Mesothelial cell of epicardium (in vitro differentiated cells): ENCODE measurements around the gene SRRM2. TPM values are rescaled to one million over a fixed set of nuclear protein-coding genes. Genes with fewer than 3 reads are reported as not detected.
A peak's percentile ranks its signal among the peaks of the same experiment; 100 is the strongest.

Experiments used
- DNase-seq, 2 experiments: peaks; one replicate each; pipeline ENCODE4 v3.0.0; 2021; ENCODE audit warnings: low spot score in 2 of 2; ENCODE audit not compliant: unreplicated experiment in 2 of 2
- H3K27ac Mint-ChIP-seq: 2 replicates; pipeline ENCODE4 v1.8.0; 2021; ENCODE audit warnings: mixed read lengths
- H3K27me3 Mint-ChIP-seq: 2 replicates; pipeline ENCODE4 v1.8.0; 2021; ENCODE audit warnings: low read depth, mixed read lengths
- H3K36me3 Mint-ChIP-seq: 2 replicates; pipeline ENCODE4 v1.8.0; 2021; ENCODE audit warnings: mixed read lengths
- H3K4me1 Mint-ChIP-seq: 2 replicates; pipeline ENCODE4 v1.8.0; 2021; ENCODE audit warnings: mixed read lengths
- H3K4me3 Mint-ChIP-seq: 2 replicates; pipeline ENCODE4 v1.8.0; 2021; ENCODE audit warnings: mild to moderate bottlenecking, moderate library complexity, mixed read lengths
- H3K9me3 Mint-ChIP-seq: 2 replicates; pipeline ENCODE4 v1.8.0; 2021; ENCODE audit warnings: mixed read lengths
- total RNA-seq: library from RNA; stranded (reverse); gene quantifications from 3 replicates; pipeline ENCODE4 v1.2.1, GENCODE V29; 2021
- TF ChIP-seq, protein P1 (sequence below): fragments of 200-600 bp; sonication (generic); IDR thresholded peaks from one replicate; pipeline ENCODE4 v1.5.0; 2021; ENCODE audit warnings: antibody characterized with exemption; ENCODE audit not compliant: unreplicated experiment

The SRRM2 gene
- total RNA-seq, 1 donor from 2014 or later, result 854 TPM

DNA sequence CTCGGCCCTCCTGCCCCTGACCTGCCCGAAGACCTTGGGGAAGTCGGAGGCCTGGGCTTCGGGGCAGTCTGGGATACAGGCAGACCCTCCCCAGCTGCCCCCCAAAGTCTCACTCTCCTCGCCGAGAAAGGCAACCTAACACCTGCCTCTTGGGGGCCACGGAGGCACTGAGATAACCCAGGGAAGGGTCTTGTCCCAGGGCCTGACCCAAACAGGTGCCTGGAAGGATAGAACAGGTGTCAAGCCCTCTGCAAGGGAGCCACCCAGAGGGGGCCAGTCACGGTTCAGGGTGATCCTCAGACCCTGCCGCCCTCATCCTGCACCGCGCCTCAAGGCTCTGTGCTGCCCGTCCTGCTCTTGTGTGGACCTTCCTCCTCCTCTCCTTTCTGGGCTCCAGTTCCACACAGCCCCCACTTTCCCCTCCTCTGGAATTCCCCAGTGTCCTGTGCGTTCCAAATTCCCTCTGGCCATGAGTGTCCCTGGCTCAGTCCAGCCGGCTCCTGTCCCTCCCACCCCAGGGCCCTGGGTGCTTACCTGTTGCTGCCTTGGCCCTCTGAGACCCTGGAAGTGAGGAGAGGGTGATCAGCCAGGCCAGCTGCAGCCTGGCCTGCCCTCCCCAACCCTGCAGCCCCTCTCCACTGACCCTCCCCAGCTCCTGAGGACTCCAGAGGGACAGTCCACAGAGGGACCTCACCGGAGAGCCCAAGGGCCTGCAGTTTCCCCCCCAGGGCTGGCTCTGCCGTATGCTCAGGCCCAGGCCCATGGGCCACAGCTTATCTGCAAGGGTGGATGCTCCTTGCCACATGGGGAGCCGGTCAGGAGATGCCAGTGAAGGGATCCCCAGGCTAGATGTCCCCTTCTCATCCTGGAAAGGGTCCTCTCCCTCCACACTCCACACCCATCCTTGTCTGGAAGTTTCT is 36.2 kb upstream of the SRRM2 start:
- H3K4me1 Mint-ChIP-seq, result peaks cover 5% of the 10 kb centered on the region
- no peak for DNase-seq
- H3K27me3 Mint-ChIP-seq, result peaks cover 11% of the 10 kb centered on the region
- no peak overlapping the region for H3K27ac Mint-ChIP-seq
- TF ChIP-seq, protein P1, sequence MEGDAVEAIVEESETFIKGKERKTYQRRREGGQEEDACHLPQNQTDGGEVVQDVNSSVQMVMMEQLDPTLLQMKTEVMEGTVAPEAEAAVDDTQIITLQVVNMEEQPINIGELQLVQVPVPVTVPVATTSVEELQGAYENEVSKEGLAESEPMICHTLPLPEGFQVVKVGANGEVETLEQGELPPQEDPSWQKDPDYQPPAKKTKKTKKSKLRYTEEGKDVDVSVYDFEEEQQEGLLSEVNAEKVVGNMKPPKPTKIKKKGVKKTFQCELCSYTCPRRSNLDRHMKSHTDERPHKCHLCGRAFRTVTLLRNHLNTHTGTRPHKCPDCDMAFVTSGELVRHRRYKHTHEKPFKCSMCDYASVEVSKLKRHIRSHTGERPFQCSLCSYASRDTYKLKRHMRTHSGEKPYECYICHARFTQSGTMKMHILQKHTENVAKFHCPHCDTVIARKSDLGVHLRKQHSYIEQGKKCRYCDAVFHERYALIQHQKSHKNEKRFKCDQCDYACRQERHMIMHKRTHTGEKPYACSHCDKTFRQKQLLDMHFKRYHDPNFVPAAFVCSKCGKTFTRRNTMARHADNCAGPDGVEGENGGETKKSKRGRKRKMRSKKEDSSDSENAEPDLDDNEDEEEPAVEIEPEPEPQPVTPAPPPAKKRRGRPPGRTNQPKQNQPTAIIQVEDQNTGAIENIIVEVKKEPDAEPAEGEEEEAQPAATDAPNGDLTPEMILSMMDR, result no peak
- no peaks in the 10 kb centered on the region for H3K9me3 Mint-ChIP-seq
- H3K36me3 Mint-ChIP-seq, result no peaks in the 10 kb centered on the region
- no peak overlapping the region for H3K4me3 Mint-ChIP-seq

GRCh38 chr16:2716948-2717347 is 35.5 kb upstream of the SRRM2 start:
- no peak overlapping the region for H3K27ac Mint-ChIP-seq
- DNase-seq, result no peak
- H3K4me1 Mint-ChIP-seq, result peaks cover 5% of the 10 kb centered on the region
- H3K4me3 Mint-ChIP-seq, result no peak overlapping the region
- TF ChIP-seq, protein P1, result no peak
- no peaks in the 10 kb centered on the region for H3K36me3 Mint-ChIP-seq
- no peaks in the 10 kb centered on the region for H3K9me3 Mint-ChIP-seq
- H3K27me3 Mint-ChIP-seq, result peaks cover 11% of the 10 kb centered on the region

- TF ChIP-seq, protein P1, result no peak
- DNase-seq, result no peak
- Mint-ChIP-seq H3K4me1 (peaks cover 5% of the 10 kb centered on the region), H3K4me3 (no peak overlapping the region), H3K27me3 (peaks cover 9% of the 10 kb centered on the region), H3K27ac (no peak overlapping the region), H3K9me3 (no peaks in the 10 kb centered on the region), H3K36me3 (no peaks in the 10 kb centered on the region)
These were observed 34.8 kb upstream of the SRRM2 start for GRCh38 chr16:2717383-2718263.

GRCh38 chr16:2719328-2720063 is 32.9 kb upstream of the SRRM2 start:
- DNase-seq, result no peak
- Mint-ChIP-seq H3K4me3 (peak overlapping the region; percentile 46), H3K27ac (no peak overlapping the region)

DNA sequence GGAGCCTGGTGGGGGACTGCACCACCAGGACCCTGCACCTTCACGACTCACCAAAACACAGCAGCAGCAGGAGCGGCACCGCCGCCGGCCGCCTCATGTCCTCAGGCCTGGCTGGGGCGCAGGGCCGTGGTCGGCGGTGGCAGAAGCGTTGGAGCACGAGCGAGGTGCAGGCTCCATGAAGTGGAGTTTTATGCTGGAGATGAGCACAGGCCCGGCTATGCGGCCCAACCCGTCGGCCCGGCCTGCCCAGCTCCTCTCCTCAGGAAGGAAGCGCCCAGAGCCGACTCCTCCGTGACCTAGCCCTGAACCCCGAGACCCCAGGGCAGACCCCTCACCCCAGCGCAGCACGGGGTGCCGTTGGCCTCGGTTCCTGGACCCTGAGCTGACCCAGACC is 32.4 kb upstream of the SRRM2 start, which contains the start of gene PRSS27:
Gene PRSS27 (minus strand): TSS at position 161 of the 394 bp plus-strand sequence. CDS start 64 bp downstream, at position 97.
- no peaks in the 10 kb centered on the region for H3K36me3 Mint-ChIP-seq
- peak within 1 kb of the TSS; percentile 73 for H3K4me3 Mint-ChIP-seq
- H3K9me3 Mint-ChIP-seq, result no peaks in the 10 kb centered on the region
- TF ChIP-seq, protein P1, result no peak
- peaks cover 2% of the 10 kb centered on the region for H3K27me3 Mint-ChIP-seq
- no peak for DNase-seq
- peaks cover 3% of the 10 kb centered on the region for H3K4me1 Mint-ChIP-seq
- H3K27ac Mint-ChIP-seq, result peak within 1 kb of the TSS; percentile 75

More at GRCh38 chr16:2719328-2720063, 32.9 kb upstream of the SRRM2 start:
- TF ChIP-seq, protein P1, result no peak
- Mint-ChIP-seq H3K27me3 (peaks cover 6% of the 10 kb centered on the region), H3K9me3 (no peaks in the 10 kb centered on the region), H3K36me3 (no peaks in the 10 kb centered on the region), H3K4me1 (peaks cover 5% of the 10 kb centered on the region)
